CD4-positive, alpha-beta T cell treated with Interferon alpha-2 for 1 hour (primary cell): ENCODE measurements around the gene PTGR3.

Experiments
- DNase-seq, 2 donors: peaks; one replicate each; pipeline ENCODE4 v3.0.0-alpha.2; 2020 to 2022

PTGR3 gene

DNA sequence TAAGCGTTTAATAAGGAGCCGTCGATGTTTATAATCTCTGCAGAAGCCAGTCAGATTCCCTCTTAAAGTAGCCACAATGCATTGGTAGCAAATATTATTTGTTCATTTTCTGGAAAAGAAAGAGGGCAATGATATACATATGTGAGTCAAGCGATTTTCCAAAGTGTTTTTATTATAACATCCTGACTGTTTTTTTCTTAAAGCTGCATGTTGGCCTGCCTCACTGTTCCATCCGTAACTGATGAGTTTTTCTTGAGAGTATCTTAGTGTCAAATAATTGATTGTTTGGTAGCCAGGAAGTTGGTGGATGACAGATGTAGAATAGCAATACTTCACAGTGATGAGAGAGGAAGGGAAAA, 5.4 kb upstream of the PTGR3 start:
- DNase-seq = no peak

- DNase-seq = no peak
Observed at GRCh38 chr18:75213611-75214331, 4.8 kb upstream of the PTGR3 start.

DNA sequence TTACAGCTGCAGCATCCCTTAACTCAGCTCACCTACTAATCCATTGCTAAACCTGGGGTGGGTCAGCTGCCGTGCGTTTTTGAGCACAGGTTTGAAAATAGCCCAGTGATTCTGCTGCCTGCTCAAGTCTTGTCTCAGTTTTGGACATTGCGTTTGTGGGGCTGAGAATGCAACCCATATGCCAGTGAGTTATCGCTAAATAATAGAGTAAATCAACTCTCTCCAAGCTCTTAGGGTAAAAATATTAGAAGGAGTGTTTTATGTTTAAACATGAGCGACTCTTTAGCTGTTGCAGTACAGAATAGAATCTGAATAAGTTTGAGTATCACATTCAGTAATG, 3.8 kb upstream of the PTGR3 start:
- no peak for DNase-seq

- peak in 1 of 2 donors; percentile 32 for DNase-seq
Observed at GRCh38 chr18:75211953-75212750, 3.2 kb upstream of the PTGR3 start.

GRCh38 chr18:75211626-75211952, 2.6 kb upstream of the PTGR3 start:
- no peak for DNase-seq

GRCh38 chr18:75211002-75211621, 2.2 kb upstream of the PTGR3 start:
- DNase-seq = peak in 1 of 2 donors; percentile 38

DNA sequence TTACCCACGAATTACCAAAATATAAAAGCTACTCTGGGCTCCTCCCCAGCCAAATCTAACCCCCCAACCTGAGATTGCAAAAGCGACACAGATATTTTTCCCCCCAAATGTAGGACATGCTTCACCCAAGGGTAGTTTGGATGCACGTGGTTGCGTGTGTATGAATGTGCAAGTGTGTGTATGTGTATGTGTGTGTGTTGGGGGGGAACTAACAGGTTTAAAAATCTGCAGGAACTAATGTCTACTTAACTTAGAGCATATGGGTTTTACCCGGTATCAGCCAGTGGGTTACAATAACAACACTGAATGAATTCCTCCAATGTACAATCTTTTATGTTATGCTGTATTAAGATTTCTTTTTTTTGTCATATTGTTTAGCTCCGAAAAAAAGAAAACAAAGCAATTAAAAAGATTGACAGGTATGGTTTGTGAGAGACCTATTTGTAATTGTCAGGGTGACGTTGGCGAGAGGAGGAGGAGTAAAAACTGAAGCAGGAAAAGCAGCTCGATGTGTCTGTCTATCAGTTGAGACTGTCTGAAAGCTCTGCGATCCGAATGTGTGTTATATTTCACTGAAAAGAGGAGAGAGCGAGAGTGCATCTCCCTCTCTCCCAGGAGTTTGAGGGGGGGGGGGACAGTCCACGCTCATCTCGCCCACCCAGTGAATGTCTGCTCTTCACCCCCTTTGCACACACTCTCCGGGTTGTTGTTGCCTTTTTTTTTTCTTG, 1.5 kb upstream of the PTGR3 start, which contains the start of gene TSHZ1:
TSS of gene TSHZ1 (plus strand) at position 524 of the 728 bp plus-strand sequence. CDS start 1,080 bp downstream, outside the sequence.
- peak; percentile 69 to 86 for DNase-seq

DNA sequence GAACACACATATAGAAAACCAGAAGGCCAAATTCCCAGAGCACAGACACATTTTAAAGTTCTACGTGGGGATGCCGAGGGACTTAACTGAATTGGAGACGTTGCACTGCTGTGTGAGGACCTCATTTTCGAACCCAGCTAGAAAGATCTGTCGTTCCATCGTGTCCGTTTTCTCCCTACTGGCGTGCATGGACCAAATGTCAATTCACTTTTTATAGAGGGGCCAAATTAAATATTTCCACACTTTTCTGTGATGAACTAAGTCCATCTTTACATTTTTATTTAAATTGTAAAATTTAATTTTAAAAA, 966 bp upstream of the PTGR3 start:
- DNase-seq = no peak

DNA sequence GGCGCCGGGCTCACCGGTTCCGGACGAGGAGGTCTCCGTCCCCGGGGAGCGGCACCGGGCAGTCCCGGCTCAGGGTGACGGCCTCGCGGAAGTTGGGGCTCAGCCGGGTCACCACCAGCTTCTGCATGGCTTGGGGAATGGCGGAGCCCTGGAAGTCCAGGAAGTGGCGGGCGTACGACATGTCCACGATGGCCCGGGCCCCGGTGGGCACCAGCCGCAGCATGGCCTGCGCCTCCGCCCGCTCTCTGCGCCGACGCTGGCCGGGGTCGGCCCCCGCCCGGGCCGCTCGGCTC, 157 bp downstream of the PTGR3 start:
- peak in 1 of 2 donors; percentile 18 for DNase-seq

GRCh38 chr18:75208155-75208835, 644 bp downstream of the PTGR3 start:
- peak; percentile 19 to 48 for DNase-seq

- no peak for DNase-seq
Observed at GRCh38 chr18:75207310-75208154, 1.4 kb downstream of the PTGR3 start.

GRCh38 chr18:75206452-75207309, 2.3 kb downstream of the PTGR3 start:
- no peak for DNase-seq

DNA sequence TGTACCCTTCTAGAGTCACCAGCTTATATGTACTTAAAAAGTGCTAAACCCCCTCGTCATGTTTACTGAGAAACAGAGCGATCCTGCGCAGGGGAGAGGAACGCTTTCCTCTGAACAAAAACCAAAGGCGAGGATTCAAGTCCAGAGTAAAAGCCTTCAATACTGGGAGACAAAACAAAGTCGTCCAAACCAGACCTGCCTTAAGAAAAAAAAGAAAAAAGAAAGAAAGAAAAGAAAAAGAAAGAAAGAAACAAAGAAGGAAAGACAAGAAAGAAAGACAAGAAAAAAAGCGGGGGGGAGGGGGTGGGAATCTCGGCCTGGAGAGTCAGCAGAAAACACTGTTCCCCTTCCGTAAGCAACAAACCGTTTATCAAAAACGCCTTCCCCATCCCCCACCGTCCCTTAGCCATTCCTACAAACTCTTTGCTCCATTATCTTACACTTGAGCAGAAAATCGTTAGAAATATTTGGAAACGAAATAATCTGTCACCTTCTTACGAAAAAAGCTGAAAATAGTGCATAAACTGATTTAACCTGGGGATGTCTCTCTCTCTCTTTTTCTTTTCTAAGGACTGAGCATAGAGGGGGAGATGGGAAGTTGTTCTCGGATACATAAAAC, 3.3 kb downstream of the PTGR3 start:
- no peak for DNase-seq

DNA sequence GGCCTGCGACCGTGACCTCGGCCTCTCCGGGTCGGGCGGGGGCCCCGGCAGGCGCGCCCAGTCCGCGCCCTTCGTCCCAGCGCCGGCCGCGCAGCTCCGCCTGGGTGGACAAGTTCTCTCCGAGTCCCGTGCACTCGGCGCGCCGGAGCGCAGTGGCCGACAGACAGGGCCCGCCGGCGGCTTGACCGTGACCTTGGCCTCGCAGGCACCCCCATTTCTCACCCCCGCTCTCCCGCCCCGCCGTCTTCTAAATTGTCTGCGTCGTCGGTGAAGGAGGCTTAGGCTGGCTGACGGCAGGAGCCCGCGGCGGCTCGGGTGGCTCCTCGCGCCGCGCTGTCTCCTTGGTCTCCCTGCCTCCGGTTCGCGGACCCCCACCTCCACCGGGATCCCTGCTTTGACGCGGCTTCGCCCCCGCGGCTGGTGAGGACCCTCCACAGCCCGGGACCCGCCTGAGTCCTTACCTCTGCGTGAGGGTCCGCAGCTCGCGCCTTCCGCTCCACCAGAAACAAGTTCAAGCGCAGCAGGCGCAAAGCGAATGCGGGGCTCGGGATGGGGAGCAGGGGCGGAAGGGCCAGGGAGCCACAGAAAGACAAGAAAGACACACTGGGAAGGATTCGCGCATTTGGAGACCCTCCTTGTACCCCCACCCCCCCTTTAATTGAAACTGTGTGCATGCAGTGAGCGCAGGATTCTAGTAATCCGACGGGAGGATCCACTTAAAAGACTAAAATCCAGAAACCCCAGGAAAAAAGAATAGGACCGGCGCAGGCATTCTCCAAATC, 4.0 kb downstream of the PTGR3 start:
- no peak for DNase-seq

DNA sequence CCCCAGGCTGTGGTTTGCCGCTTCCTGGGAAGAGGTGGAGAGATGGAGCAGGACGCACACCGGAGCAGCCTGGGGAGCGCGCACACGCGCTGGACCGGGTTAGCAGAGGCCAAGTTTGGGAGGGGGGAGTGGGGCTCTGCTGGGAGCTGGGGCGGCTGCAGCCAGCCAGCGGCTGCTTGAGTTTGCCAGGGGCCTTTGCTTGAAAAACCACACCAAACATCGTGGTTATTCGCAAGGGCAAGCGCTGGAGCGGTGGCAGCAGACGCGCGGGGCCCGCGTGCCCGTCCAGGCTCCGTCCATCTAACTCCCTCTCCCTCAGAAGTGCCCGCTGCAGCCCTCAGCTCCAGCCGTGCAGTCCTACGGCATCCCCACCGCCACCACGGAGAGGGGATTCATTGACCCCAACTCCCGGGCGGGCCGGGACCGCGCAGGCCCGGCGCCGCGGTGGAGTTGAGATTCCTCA, 4.6 kb downstream of the PTGR3 start:
- no peak for DNase-seq

DNA sequence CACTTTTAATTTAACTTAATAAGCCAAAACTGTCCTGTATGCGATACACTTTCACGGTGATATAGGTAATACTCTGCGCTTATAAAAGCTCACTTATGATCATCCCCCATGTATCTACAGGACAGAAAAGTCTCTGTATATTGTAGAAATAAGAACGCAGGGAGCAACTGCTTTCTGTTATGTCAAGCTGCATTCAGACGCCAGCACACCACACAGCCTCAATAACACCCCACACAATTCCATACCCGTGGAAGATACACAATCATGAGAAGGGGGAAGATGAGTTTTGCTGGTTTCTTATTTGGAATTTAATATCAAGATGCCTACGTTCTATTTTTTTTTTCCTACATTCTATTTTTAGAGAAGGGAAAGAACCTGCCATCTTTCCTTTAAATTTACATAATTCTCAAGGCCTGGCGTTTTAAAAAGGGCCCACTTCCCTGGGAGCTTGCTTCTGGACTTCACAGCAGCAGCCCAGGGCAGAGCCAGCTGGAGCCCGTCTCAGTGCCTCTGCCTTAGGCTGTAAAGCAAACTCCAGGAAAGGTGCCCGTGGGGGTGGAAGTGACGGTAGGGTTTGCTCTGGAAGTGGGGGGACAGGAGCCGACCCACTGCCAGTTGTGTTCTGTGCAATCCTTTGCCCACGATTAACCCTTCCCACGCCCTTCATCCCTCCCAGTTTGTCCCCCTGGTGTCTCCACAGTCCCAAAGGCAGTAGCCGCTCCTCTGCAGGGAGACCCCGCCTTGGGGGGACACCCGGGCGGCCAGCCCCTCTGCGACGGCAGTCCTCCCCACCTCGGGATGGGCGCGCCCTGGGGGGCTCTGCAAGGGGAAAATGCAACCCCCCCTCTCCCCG, 5.3 kb downstream of the PTGR3 start:
- no peak for DNase-seq

- no peak for DNase-seq
Observed at GRCh38 chr18:75202696-75203365, 6.1 kb downstream of the PTGR3 start.
